ENCODE results near the gene LCN15. TPM values are rescaled to one million over a fixed set of nuclear protein-coding genes. Genes with fewer than 3 reads are reported as not detected.
A peak's percentile ranks its signal among the peaks of the same experiment; 100 is the strongest.

Gene LCN15
- total RNA-seq, 1 experiment from 2014 or later = not detected

GRCh38 chr9:136774416-136775045 is 10.2 kb upstream of the LCN15 start:
- Mint-ChIP-seq H3K27me3 (ENCODE audit: insufficient read depth, unreplicated experiment) (no peaks in the 10 kb centered on the region), H3K4me1 (ENCODE audit: low read depth, unreplicated experiment) (peaks cover 30% of the 10 kb centered on the region), H3K27ac (ENCODE audit: unreplicated experiment) (no peak overlapping the region), H3K9me3 (ENCODE audit: unreplicated experiment) (peaks cover 24% of the 10 kb centered on the region), H3K36me3 (ENCODE audit: insufficient read depth, unreplicated experiment) (peaks cover 24% of the 10 kb centered on the region), H3K4me3 (ENCODE audit: unreplicated experiment) (no peak overlapping the region)
- TF ChIP-seq CTCF (IDR thresholded peaks at IDR 0.05; ENCODE audit: insufficient read depth in 1 of 2, low read depth in 1 of 2, low read length in 1 of 2, severe bottlenecking in 1 of 2, unreplicated experiment in 1 of 2) = no peak
- intact Hi-C loops (cut with micrococcal nuclease; ENCODE audit: unreplicated experiment) = no loop called here
- no peaks in the 10 kb centered on the region for H3K27me3 ChIP-seq (replicated peaks; ENCODE audit: control insufficient read depth, insufficient read depth, low read length)
- H3K4me1 ChIP-seq = peaks cover 19% of the 10 kb centered on the region
- H3K9me3 ChIP-seq = peaks cover 7% of the 10 kb centered on the region; the same call in 1 of the 2 replicates
- DNase-seq = no peak
- BruUV-seq (replicated peaks) = no TSS peak
- no peak overlapping the region for H3K4me3 ChIP-seq (ENCODE audit: low read depth, low read length)
- CTCF ChIA-PET = no interaction called here
- POLR2A ChIA-PET = no interaction called here
- peaks cover 2% of the 10 kb centered on the region for H3K36me3 ChIP-seq (ENCODE audit: control insufficient read depth, insufficient read depth, low read length)

- peaks cover 2% of the 10 kb centered on the region for H3K36me3 ChIP-seq (ENCODE audit: control insufficient read depth, insufficient read depth, low read length)
- Mint-ChIP-seq H3K27ac (ENCODE audit: unreplicated experiment) (peak overlapping the region; percentile 13), H3K4me3 (ENCODE audit: unreplicated experiment) (no peak overlapping the region), H3K36me3 (ENCODE audit: insufficient read depth, unreplicated experiment) (peaks cover 14% of the 10 kb centered on the region), H3K27me3 (ENCODE audit: insufficient read depth, unreplicated experiment) (no peaks in the 10 kb centered on the region), H3K4me1 (ENCODE audit: low read depth, unreplicated experiment) (peaks cover 20% of the 10 kb centered on the region), H3K9me3 (ENCODE audit: unreplicated experiment) (peaks cover 14% of the 10 kb centered on the region)
- DNase-seq = peak in 1 of 2 experiments; percentile 46
- intact Hi-C loops (cut with micrococcal nuclease; ENCODE audit: unreplicated experiment) = no loop called here
- H3K4me1 ChIP-seq = peaks cover 16% of the 10 kb centered on the region
- ChIA-PET POLR2A (no interaction called here), CTCF (no interaction called here)
- BruUV-seq (replicated peaks) = no TSS peak
- H3K27me3 ChIP-seq (replicated peaks; ENCODE audit: control insufficient read depth, insufficient read depth, low read length) = no peaks in the 10 kb centered on the region
- H3K9me3 ChIP-seq = peaks cover 7% of the 10 kb centered on the region; the same call in 1 of the 2 replicates
- no peak overlapping the region for H3K4me3 ChIP-seq (ENCODE audit: low read depth, low read length)
- TF ChIP-seq CTCF (IDR thresholded peaks at IDR 0.05; ENCODE audit: insufficient read depth in 1 of 2, low read depth in 1 of 2, low read length in 1 of 2, severe bottlenecking in 1 of 2, unreplicated experiment in 1 of 2) = no peak
These were observed 9.2 kb upstream of the LCN15 start for GRCh38 chr9:136773386-136774044.

- Mint-ChIP-seq H3K4me3 (ENCODE audit: unreplicated experiment) (no peak overlapping the region), H3K27ac (ENCODE audit: unreplicated experiment) (no peak overlapping the region), H3K27me3 (ENCODE audit: insufficient read depth, unreplicated experiment) (no peaks in the 10 kb centered on the region), H3K36me3 (ENCODE audit: insufficient read depth, unreplicated experiment) (peaks cover 4% of the 10 kb centered on the region), H3K9me3 (ENCODE audit: unreplicated experiment) (no peaks in the 10 kb centered on the region), H3K4me1 (ENCODE audit: low read depth, unreplicated experiment) (peaks cover 6% of the 10 kb centered on the region)
- DNase-seq = no peak
- Histone ChIP-seq H3K36me3 (ENCODE audit: control insufficient read depth, insufficient read depth, low read length) (peaks cover 2% of the 10 kb centered on the region), H3K4me1 (peaks cover 7% of the 10 kb centered on the region), H3K9me3 (peaks cover 7% of the 10 kb centered on the region; the same call in 1 of the 2 replicates), H3K27me3 (replicated peaks; ENCODE audit: control insufficient read depth, insufficient read depth, low read length) (no peaks in the 10 kb centered on the region), H3K4me3 (ENCODE audit: low read depth, low read length) (no peak overlapping the region)
- CTCF ChIA-PET = no interaction called here
- TF ChIP-seq CTCF (IDR thresholded peaks at IDR 0.05; ENCODE audit: insufficient read depth in 1 of 2, low read depth in 1 of 2, low read length in 1 of 2, severe bottlenecking in 1 of 2, unreplicated experiment in 1 of 2) = no peak
- BruUV-seq (replicated peaks) = no TSS peak
- intact Hi-C loops (cut with micrococcal nuclease; ENCODE audit: unreplicated experiment) = no loop called here
- POLR2A ChIA-PET = no interaction called here
These were observed 7.6 kb upstream of the LCN15 start for GRCh38 chr9:136771907-136772415.

Data from Caco-2 (cell line).